ENCODE data around the gene RAB5B. TPM values are rescaled to one million over a fixed set of nuclear protein-coding genes. Genes with fewer than 3 reads are reported as not detected.

RAB5B gene
- polyA plus RNA-seq, 1 donor (not counting 4 experiments of a cell fraction or from before 2014, with no cell fraction given), result 138 TPM

- peak overlapping the region; percentile 65 for H3K4me2 ChIP-seq (ENCODE audit: control insufficient read depth, extremely low read depth, insufficient read depth, low read depth, low read length)
- H3K36me3 ChIP-seq (ENCODE audit: control insufficient read depth in 2 of 2, extremely low read depth in 1 of 2, insufficient read depth in 2 of 2, low read length in 2 of 2), result peaks cover 48 to 61% of the 10 kb centered on the region in 2 experiments
- DNase-seq (ENCODE audit: low read depth, low spot score), result no peak
- no peaks in the 10 kb centered on the region for H3K27me3 ChIP-seq (ENCODE audit: control insufficient read depth, extremely low read depth, insufficient read depth, low read length)
- H3K27ac ChIP-seq (ENCODE audit: control insufficient read depth, insufficient read depth, low read length), result peak overlapping the region; percentile 62
- H3K9me1 ChIP-seq (ENCODE audit: control insufficient read depth, extremely low read depth, insufficient read depth, low read length), result no peaks in the 10 kb centered on the region
- H3K79me2 ChIP-seq (ENCODE audit: control insufficient read depth, insufficient read depth, low read length), result peaks cover 34% of the 10 kb centered on the region
- H2AFZ ChIP-seq (ENCODE audit: control insufficient read depth, low read length), result no peak overlapping the region
- peak overlapping the region; percentile 41 for H3K9ac ChIP-seq (ENCODE audit: control insufficient read depth, extremely low read depth, insufficient read depth, low read length)
- H3K9me3 ChIP-seq (ENCODE audit: control insufficient read depth, low read depth, low read length), result no peaks in the 10 kb centered on the region
- FAIRE-seq, result peak; percentile 23
- H4K20me1 ChIP-seq (ENCODE audit: control insufficient read depth, extremely low read depth, insufficient read depth, low read length), result no peaks in the 10 kb centered on the region
- dilution Hi-C loops (cut with MboI; ENCODE audit: extremely low pct_ligation_motif_present, low sequenced_read_pairs), result no loop called here
- TF ChIP-seq EZH2 (IDR thresholded peaks at IDR 0.05; ENCODE audit: low read length), result no peak
- TF ChIP-seq CTCF (optimal IDR thresholded peaks at IDR 0.05 in 1 of 3, IDR thresholded peaks at IDR 0.05 in 1 of 3, conservative IDR thresholded peaks at IDR 0.05 in 1 of 3; ENCODE audit: extremely low read depth in 1 of 3, insufficient read depth in 2 of 3, low read length in 3 of 3), result peak; percentile 89 to 97 (median 91)
- peaks cover 51% of the 10 kb centered on the region for H3K4me1 ChIP-seq (ENCODE audit: control insufficient read depth, extremely low read depth, insufficient read depth, low read length)
- H3K4me3 ChIP-seq (ENCODE audit: control insufficient read depth in 2 of 3, extremely low read depth in 1 of 3, insufficient read depth in 2 of 3, low read depth in 1 of 3, low read length in 3 of 3), result peak overlapping the region in 1 of 3 experiments; percentile 16
These were observed 33.7 kb upstream of the RAB5B start for GRCh38 chr12:55940065-55940732.

- no peaks in the 10 kb centered on the region for H3K9me3 ChIP-seq (ENCODE audit: control insufficient read depth, low read depth, low read length)
- H3K79me2 ChIP-seq (ENCODE audit: control insufficient read depth, insufficient read depth, low read length), result peaks cover 24% of the 10 kb centered on the region
- H3K27me3 ChIP-seq (ENCODE audit: control insufficient read depth, extremely low read depth, insufficient read depth, low read length), result no peaks in the 10 kb centered on the region
- peaks cover 48 to 62% of the 10 kb centered on the region in 2 experiments for H3K36me3 ChIP-seq (ENCODE audit: control insufficient read depth in 2 of 2, extremely low read depth in 1 of 2, insufficient read depth in 2 of 2, low read length in 2 of 2)
- dilution Hi-C loops (cut with MboI; ENCODE audit: extremely low pct_ligation_motif_present, low sequenced_read_pairs), result no loop called here
- no peak overlapping the region for H3K4me2 ChIP-seq (ENCODE audit: control insufficient read depth, extremely low read depth, insufficient read depth, low read depth, low read length)
- FAIRE-seq (no peak), DNase-seq (ENCODE audit: low read depth, low spot score) (no peak)
- H3K4me3 ChIP-seq (ENCODE audit: control insufficient read depth in 2 of 3, extremely low read depth in 1 of 3, insufficient read depth in 2 of 3, low read depth in 1 of 3, low read length in 3 of 3), result no peak overlapping the region
- no peak overlapping the region for H3K9ac ChIP-seq (ENCODE audit: control insufficient read depth, extremely low read depth, insufficient read depth, low read length)
- TF ChIP-seq CTCF (optimal IDR thresholded peaks at IDR 0.05 in 1 of 3, IDR thresholded peaks at IDR 0.05 in 1 of 3, conservative IDR thresholded peaks at IDR 0.05 in 1 of 3; ENCODE audit: extremely low read depth in 1 of 3, insufficient read depth in 2 of 3, low read length in 3 of 3) (no peak), EZH2 (IDR thresholded peaks at IDR 0.05; ENCODE audit: low read length) (no peak)
- no peaks in the 10 kb centered on the region for H3K9me1 ChIP-seq (ENCODE audit: control insufficient read depth, extremely low read depth, insufficient read depth, low read length)
- H2AFZ ChIP-seq (ENCODE audit: control insufficient read depth, low read length), result no peak overlapping the region
- no peaks in the 10 kb centered on the region for H4K20me1 ChIP-seq (ENCODE audit: control insufficient read depth, extremely low read depth, insufficient read depth, low read length)
- peaks cover 36% of the 10 kb centered on the region for H3K4me1 ChIP-seq (ENCODE audit: control insufficient read depth, extremely low read depth, insufficient read depth, low read length)
- no peak overlapping the region for H3K27ac ChIP-seq (ENCODE audit: control insufficient read depth, insufficient read depth, low read length)
These were observed 31.8 kb upstream of the RAB5B start for GRCh38 chr12:55942055-55942454.

All from keratinocyte (primary cell).